ENCODE measurements around the gene IL18BP.

DNA sequence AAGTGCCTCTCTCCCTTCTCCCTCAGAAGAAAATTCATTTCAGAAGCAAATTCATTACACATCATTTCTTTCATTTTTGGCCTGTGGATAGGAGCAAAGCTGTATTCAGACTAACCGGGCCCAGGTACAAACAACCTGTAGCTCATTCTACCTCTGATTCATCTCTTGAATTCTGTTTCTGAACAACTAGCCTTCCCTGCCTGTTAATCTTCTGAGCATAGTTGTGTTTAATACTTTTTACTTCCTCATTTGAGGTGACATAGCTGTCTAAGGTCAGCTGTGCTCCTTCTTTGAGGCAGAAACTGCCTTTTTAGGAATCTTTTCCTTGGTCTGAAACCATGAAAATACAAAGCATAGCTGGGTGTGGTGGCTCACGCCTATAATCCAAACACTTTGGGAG, 12.6 kb upstream of the IL18BP start:
- TF ChIP-seq CBFB (CRISPR knock-in tag; IDR thresholded peaks at IDR 0.05) (no peak), ZNF184 (CRISPR knock-in tag; IDR thresholded peaks at IDR 0.05) (no peak), TBL1XR1 (IDR thresholded peaks at IDR 0.05; ENCODE audit: low read length in 2 of 2) (no peak), FIP1L1 (IDR thresholded peaks at IDR 0.05; ENCODE audit: low read depth, low read length, poor library complexity, severe bottlenecking) (no peak), ZFPM2 (CRISPR knock-in tag; IDR thresholded peaks at IDR 0.05) (no peak), MTA1 (IDR thresholded peaks at IDR 0.05; ENCODE audit: borderline replicate concordance) (no peak)
